Lung (tissue), 12 donors: Measurements from ENCODE around the gene GRID2. TPM values are rescaled to one million over a fixed set of nuclear protein-coding genes. Genes with fewer than 3 reads are reported as not detected.

Experiments
- ATAC-seq: fragments of 200-7000 bp; cut with Tn5 transposase; one replicate; pipeline ENCODE4 v1.9.1; 2020; ENCODE audit warnings: moderate number of reproducible peaks; ENCODE audit not compliant: insufficient read depth, low FRiP score
- DNase-seq, 3 donors: peaks; one replicate each; pipeline ENCODE4 v3.0.0-alpha.2; 2013 to 2017
- H3K27ac ChIP-seq, 2 donors: one replicate each; pipeline ENCODE4 v1.5.1; 2013; ENCODE audit warnings: mild to moderate bottlenecking in 2 of 2, moderate library complexity in 2 of 2, control low read depth in 1 of 2, inconsistent platforms in 1 of 2, low read depth in 1 of 2, low read length in 1 of 2
- H3K27me3 ChIP-seq, 3 donors: one replicate each; pipeline ENCODE4 v1.5.1; 2013; ENCODE audit warnings: low read length in 2 of 3; ENCODE audit not compliant: control insufficient read depth in 3 of 3, insufficient read depth in 3 of 3
- H3K36me3 ChIP-seq, 4 donors: one replicate each; pipeline ENCODE4 v1.5.1; 2013; ENCODE audit warnings: low read length in 4 of 4, mild to moderate bottlenecking in 1 of 4, moderate library complexity in 1 of 4; ENCODE audit not compliant: control insufficient read depth in 4 of 4, insufficient read depth in 4 of 4
- H3K4me1 ChIP-seq, 5 donors: one replicate each; pipeline ENCODE4 v1.5.1; 2013; ENCODE audit warnings: low read length in 5 of 5, mild to moderate bottlenecking in 2 of 5, moderate library complexity in 1 of 5; ENCODE audit not compliant: control insufficient read depth in 5 of 5, insufficient read depth in 5 of 5
- H3K4me3 ChIP-seq: one replicate; pipeline ENCODE4 v1.5.1; 2013; ENCODE audit warnings: mild to moderate bottlenecking, control low read depth, moderate library complexity
- H3K9ac ChIP-seq, 2 donors: one replicate each; pipeline ENCODE4 v1.5.1; 2013; ENCODE audit warnings: low read length in 2 of 2, control low read depth in 1 of 2; ENCODE audit not compliant: insufficient read depth in 1 of 2
- H3K9me3 ChIP-seq, 4 donors: one replicate each; pipeline ENCODE4 v1.5.1; 2013; ENCODE audit warnings: low read length in 3 of 4, mild to moderate bottlenecking in 1 of 4, moderate library complexity in 1 of 4; ENCODE audit not compliant: control insufficient read depth in 4 of 4, insufficient read depth in 3 of 4
- WGBS, 2 donors: extraction: QIAGEN DNeasy Blood & Tissue Kit; methylation state at CpG; one replicate each; pipeline ENCODE4 v1.1.7; 2013; 5-methylcytosine and 5-hydroxymethylcytosine counted together
- polyA plus RNA-seq, 2 donors: library from polyadenylated mRNA; stranded (reverse); fragments of 200-250 nt; gene quantifications; one replicate each; pipeline ENCODE4 v1.2.1, GENCODE V29; 2013
- total RNA-seq, 2 donors: library from RNA; depleted of rRNA in 1 of 2; stranded (reverse); fragments of >200 nt in 1 of 2; gene quantifications; one replicate each; pipeline ENCODE4 v1.2.1, GENCODE V29; 2014 to 2021
- TF ChIP-seq, protein P1 (sequence below): IDR thresholded peaks from 2 replicates; pipeline ENCODE4 v1.5.1; 2012; ENCODE audit warnings: mild to moderate bottlenecking; ENCODE audit errors: control extremely low read depth, extremely low read depth
- donor health status: control.
- donor health status: control.
- donor health status: Bipolar disorder and iron deficiency.
- donor health status: healthy.
- donor health status: DM: yes; HTN: yes; CAD: no.

GRID2 gene
- total and polyA plus RNA-seq, 4 donors = 0.09 to 1.3 TPM; not detected in 2

DNA sequence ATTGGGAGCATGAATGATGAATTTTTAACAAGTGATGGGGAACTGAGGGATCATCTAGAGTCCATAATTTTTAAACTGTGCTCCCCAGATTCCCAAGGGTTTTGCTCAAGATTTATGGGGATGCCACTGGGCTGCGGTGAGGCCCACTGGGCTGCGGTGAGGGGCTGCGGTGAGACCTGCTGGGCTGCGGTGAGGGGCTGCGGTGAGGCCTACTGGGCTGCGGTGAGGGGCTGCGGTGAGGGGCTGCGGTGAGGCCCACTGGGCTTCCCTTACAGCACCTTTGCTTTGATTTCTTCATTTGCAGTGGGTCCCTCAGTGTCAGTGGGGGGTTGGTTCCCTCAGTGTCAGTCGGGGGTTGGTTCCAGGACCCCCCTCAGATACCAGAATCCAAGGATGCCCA, 1477.4 kb downstream of the GRID2 start:
- TF ChIP-seq, protein P1, sequence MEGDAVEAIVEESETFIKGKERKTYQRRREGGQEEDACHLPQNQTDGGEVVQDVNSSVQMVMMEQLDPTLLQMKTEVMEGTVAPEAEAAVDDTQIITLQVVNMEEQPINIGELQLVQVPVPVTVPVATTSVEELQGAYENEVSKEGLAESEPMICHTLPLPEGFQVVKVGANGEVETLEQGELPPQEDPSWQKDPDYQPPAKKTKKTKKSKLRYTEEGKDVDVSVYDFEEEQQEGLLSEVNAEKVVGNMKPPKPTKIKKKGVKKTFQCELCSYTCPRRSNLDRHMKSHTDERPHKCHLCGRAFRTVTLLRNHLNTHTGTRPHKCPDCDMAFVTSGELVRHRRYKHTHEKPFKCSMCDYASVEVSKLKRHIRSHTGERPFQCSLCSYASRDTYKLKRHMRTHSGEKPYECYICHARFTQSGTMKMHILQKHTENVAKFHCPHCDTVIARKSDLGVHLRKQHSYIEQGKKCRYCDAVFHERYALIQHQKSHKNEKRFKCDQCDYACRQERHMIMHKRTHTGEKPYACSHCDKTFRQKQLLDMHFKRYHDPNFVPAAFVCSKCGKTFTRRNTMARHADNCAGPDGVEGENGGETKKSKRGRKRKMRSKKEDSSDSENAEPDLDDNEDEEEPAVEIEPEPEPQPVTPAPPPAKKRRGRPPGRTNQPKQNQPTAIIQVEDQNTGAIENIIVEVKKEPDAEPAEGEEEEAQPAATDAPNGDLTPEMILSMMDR = no peak
- Histone ChIP-seq H3K27me3 (no peaks in the 10 kb centered on the region), H3K9ac (no peak overlapping the region), H3K4me1 (no peaks in the 10 kb centered on the region), H3K27ac (no peak overlapping the region), H3K36me3 (no peaks in the 10 kb centered on the region), H3K9me3 (no peaks in the 10 kb centered on the region), H3K4me3 (no peak overlapping the region)
- DNase-seq (no peak), ATAC-seq (no peak)
- WGBS, 2 donors = 93 to 96% methylated on average over 9 of the region's 9 CpGs

DNA sequence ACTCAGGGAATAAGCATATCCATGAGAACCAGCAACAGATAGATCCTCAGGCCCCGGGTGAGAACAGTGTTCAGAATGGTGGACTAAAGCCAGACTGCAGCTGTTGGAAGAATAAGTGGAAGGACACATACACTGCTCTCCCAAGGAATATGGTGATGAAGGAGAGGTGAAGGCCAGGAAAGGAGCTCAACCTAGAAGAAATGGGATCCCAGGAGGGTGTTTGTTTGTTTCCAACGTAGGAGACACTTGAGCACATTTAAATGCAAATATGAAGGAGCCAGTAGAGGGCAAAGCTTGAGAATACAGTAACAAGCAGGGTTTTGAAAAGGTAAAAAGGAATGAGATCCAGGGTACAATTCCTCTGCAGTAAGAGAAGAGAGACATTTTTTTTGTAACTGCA, 1482.4 kb downstream of the GRID2 start:
- DNase-seq (no peak), ATAC-seq (no peak)
- Histone ChIP-seq H3K27me3 (no peaks in the 10 kb centered on the region), H3K4me1 (no peaks in the 10 kb centered on the region), H3K4me3 (no peak overlapping the region), H3K9ac (no peak overlapping the region), H3K36me3 (no peaks in the 10 kb centered on the region), H3K9me3 (no peaks in the 10 kb centered on the region), H3K27ac (no peak overlapping the region)
- TF ChIP-seq, protein P1 = no peak
- WGBS, 2 donors = 67 to 92% methylated on average over 2 of the region's 2 CpGs

DNA sequence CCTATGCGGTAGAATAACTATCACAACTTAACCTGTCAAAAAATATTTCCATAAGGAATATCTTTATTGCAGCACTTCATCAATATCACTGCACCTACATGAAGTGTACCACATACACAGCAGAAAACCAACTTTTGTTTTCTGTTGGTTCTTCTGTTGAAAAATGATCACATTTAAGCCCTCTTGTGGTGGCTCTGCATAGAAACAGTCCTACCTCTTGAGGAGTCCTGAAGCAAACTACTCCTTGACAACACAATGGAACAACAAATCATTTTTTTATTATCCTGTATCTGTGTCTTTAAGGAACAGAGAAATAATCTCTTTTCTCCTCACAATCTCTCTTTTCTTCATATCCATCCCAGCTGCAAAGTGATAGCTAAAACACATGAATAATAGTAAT, 1484.9 kb downstream of the GRID2 start:
- H3K27ac ChIP-seq = no peak overlapping the region
- H3K9me3 ChIP-seq = no peaks in the 10 kb centered on the region
- ATAC-seq (no peak), DNase-seq (peak in 2 of 3 donors; percentile 32 to 36)
- 86 to 88% methylated on average over 1 of the region's 1 CpG for WGBS, 2 donors
- TF ChIP-seq, protein P1 = no peak
- H3K27me3 ChIP-seq = peaks cover 0 to 5% (median 3%) of the 10 kb centered on the region in 3 donors
- H3K36me3 ChIP-seq = no peaks in the 10 kb centered on the region
- no peak overlapping the region for H3K4me3 ChIP-seq
- no peaks in the 10 kb centered on the region for H3K4me1 ChIP-seq
- no peak overlapping the region for H3K9ac ChIP-seq

DNA sequence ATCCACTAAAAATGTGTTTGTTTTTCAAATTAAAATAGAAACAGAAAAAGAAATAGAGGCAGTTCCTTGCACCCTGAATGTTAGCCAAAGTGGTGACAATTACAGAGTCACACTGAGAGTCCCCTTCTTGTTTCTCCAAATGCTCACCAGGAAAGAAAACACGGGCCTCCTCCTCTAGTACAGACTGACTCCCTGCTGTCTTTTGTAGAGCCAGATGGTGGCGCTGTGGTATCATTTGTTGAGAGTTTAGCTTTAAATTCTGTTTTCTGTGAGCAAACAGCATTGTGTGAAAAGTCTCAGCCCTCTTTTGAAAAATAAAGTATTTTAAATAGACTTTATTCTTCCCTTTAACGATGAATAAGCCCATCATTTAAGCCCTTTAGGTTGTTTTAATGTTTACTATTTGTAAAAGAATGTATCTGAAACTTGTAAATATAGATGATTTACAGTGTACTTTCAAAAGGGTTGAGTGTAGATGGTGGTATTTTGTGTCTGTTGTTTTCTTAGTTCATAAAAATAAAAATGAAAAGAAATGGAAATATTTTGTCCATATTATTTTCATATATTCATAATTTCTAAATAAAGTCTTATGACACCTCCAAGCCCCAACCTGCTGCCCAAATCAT, 1487.9 kb downstream of the GRID2 start:
- H3K4me1 ChIP-seq = peaks cover 0 to 6% (median 0%) of the 10 kb centered on the region in 5 donors
- DNase-seq (peak; percentile 66 to 78 (median 72)), ATAC-seq (no peak)
- H3K9me3 ChIP-seq = no peaks in the 10 kb centered on the region
- no peak overlapping the region for H3K4me3 ChIP-seq
- H3K9ac ChIP-seq = no peak overlapping the region
- H3K27me3 ChIP-seq = peaks cover 0 to 5% (median 3%) of the 10 kb centered on the region in 3 donors
- WGBS, 2 donors = 1% methylated on average over 3 of the region's 3 CpGs
- TF ChIP-seq, protein P1 = peak; percentile 46
- H3K36me3 ChIP-seq = no peaks in the 10 kb centered on the region
- H3K27ac ChIP-seq = no peak overlapping the region
